Motor neuron (in vitro differentiated cells): ENCODE measurements around the gene DES. TPM values are rescaled to one million over a fixed set of nuclear protein-coding genes. Genes with fewer than 3 reads are reported as not detected.

Source experiments
- ATAC-seq, 8 experiments: fragments of 200-7000 bp; cut with Tn5 transposase; replicated peaks in 6 of 8; 2 replicates each; pipeline ENCODE4 v1.8.0; 2021; ENCODE audit warnings: mild to moderate bottlenecking in 8 of 8, moderate library complexity in 8 of 8
- H3K27ac ChIP-seq, 2 donors: fragments of 250-450 bp; sonication (Bioruptor Pico); 2 replicates each; pipeline ENCODE4 v1.9.0; 2021; ENCODE audit warnings: antibody characterized with exemption in 2 of 2, mild to moderate bottlenecking in 2 of 2, moderate library complexity in 1 of 2
- H3K4me1 ChIP-seq, 2 donors: fragments of 250-450 bp; sonication (Bioruptor Pico); replicated peaks in 1 of 2; 2 replicates each; pipeline ENCODE4 v1.6.1; 2021; ENCODE audit warnings: antibody characterized with exemption in 2 of 2, mild to moderate bottlenecking in 2 of 2, moderate library complexity in 1 of 2
- H3K4me3 ChIP-seq, 5 donors: fragments of 250-450 bp; sonication (Bioruptor Pico); 2 replicates each; pipeline ENCODE4 v1.9.0; 2021; ENCODE audit warnings: antibody characterized with exemption in 5 of 5, mild to moderate bottlenecking in 5 of 5, moderate library complexity in 4 of 5
- whole genome bisulfite sequencing, 10 experiments: fragments of 450-650 bp; shearing (Covaris generic); methylation state at CpG; one replicate each; pipeline ENCODE4 v1.0.0; 2022; 5-methylcytosine and 5-hydroxymethylcytosine counted together
- in situ Hi-C, 9 experiments: fragments of 400-800 bp; cut with MboI; loops; one replicate each; pipeline ENCODE4 v1.15.0; 2021; ENCODE audit warnings: low sequenced_read_pairs in 9 of 9, low pct_unique_long_range_greater_than_20kb in 2 of 9; ENCODE audit not compliant: unreplicated experiment in 9 of 9
- total RNA-seq, 8 experiments: library from RNA; unstranded; fragments of 300-600 nt; gene quantifications; 2 replicates each; pipeline versions ENCODE4 v1.2.3 to v1.2.4, GENCODE V29; 2022

DES gene
- total RNA-seq, 8 experiments from 2014 or later = 0.33 to 1.0 (median 0.76) TPM; not detected in 2

DNA sequence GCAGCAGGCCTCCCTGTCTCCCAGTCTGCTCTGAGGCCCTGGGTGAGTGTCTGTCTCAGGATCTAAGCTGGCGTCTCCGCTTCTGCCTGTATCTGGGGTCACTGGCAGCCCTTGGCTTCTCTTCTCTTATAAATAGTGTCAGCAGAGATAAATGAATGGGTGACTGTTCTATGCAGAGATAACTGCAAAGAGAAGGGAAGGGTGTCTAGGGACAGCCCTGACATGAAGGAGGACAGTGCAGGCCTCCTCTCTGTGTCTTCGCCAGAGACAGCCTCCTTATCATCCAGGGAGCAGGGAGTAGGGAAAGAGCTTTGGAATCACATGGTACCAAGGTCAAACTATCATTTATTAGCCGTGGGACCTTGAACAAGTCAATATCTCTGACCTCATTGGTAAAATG is 52.3 kb downstream of the DES start:
- no peak for ATAC-seq
- Histone ChIP-seq H3K4me1 (peaks cover 10 to 14% of the 10 kb centered on the region in 2 donors), H3K4me3 (no peak overlapping the region), H3K27ac (no peak overlapping the region)
- WGBS, 10 experiments = 67 to 77% (median 75%) methylated on average over 1 to 4 of the region's 4 CpGs; no CpG with 5 or more reads in 7 of the 10 experiments
- in situ Hi-C loops = loop anchor here in 1 of 9 experiments (10.0 kb wide), 1 partner anchor 64 kb away; no protein-coding TSS in a partner anchor

- no peak overlapping the region for H3K27ac ChIP-seq
- peaks cover 19 to 27% of the 10 kb centered on the region in 2 donors for H3K4me1 ChIP-seq
- in situ Hi-C loops = loop anchor here in 1 of 9 experiments (10.0 kb wide), 1 partner anchor 63 kb away; no protein-coding TSS in a partner anchor
- ATAC-seq = no peak
- 30 to 100% (median 75%) methylated on average over 1 to 2 of the region's 22 CpGs; no CpG with 5 or more reads in 6 of the 10 experiments for WGBS, 10 experiments
- H3K4me3 ChIP-seq = no peak overlapping the region
These were observed 53.5 kb downstream of the DES start for GRCh38 chr2:219471476-219472371.

- in situ Hi-C loops = loop anchor here in 1 of 9 experiments (10.0 kb wide), 1 partner anchor 62 kb away; no protein-coding TSS in a partner anchor
These were observed 54.5 kb downstream of the DES start for GRCh38 chr2:219472629-219473187.

GRCh38 chr2:219473511-219473910 is 55.3 kb downstream of the DES start:
- ATAC-seq = no peak
- Histone ChIP-seq H3K4me1 (peaks cover 29 to 38% of the 10 kb centered on the region in 2 donors), H3K27ac (no peak overlapping the region), H3K4me3 (no peak overlapping the region)
- in situ Hi-C loops = loop anchor here in 1 of 9 experiments (10.0 kb wide), 1 partner anchor 61 kb away; no protein-coding TSS in a partner anchor
- whole genome bisulfite sequencing, 10 experiments = 87 to 100% (median 91%) methylated on average over 2 to 3 of the region's 18 CpGs; no CpG with 5 or more reads in 6 of the 10 experiments

More at GRCh38 chr2:219472629-219473187, 54.5 kb downstream of the DES start:
- peaks cover 24 to 36% of the 10 kb centered on the region in 2 donors for H3K4me1 ChIP-seq
- H3K4me3 ChIP-seq = no peak overlapping the region
- 60% methylated on average over 1 of the region's 12 CpGs; no CpG with 5 or more reads in 9 of the 10 experiments for WGBS, 10 experiments
- no peak for ATAC-seq
- no peak overlapping the region for H3K27ac ChIP-seq

GRCh38 chr2:219474285-219475060 is 56.3 kb downstream of the DES start:
- no peak for ATAC-seq
- in situ Hi-C loops = loop anchor here in 1 of 9 experiments (10.0 kb wide), 1 partner anchor 60 kb away; no protein-coding TSS in a partner anchor
- Histone ChIP-seq H3K4me1 (peaks cover 26 to 38% of the 10 kb centered on the region in 2 donors), H3K4me3 (no peak overlapping the region), H3K27ac (no peak overlapping the region)
- WGBS, 10 experiments = 61 to 100% (median 83%) methylated on average over 1 to 8 of the region's 11 CpGs; no CpG with 5 or more reads in 1 of the 10 experiments

DNA sequence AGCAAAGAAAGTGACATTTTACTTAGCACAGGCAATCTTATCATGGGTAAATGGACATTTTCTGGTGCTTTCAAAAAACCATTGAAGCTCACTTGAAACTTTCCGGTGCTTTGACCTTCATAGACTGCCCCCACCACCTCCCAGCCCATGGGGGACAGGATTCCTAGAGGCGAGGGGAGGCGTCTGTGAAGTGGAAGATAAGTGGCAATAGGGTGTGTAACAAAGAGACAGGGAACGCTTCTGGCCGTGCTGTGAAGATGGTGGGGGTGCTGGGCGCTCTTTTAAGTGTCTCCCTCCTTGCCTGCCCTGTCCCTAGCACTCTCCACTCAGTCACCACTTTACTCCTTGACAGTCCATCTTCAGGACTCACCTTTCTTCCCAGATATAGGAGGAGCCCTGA is 57.1 kb downstream of the DES start:
- in situ Hi-C loops = loop anchor here in 1 of 9 experiments (10.0 kb wide), 1 partner anchor 60 kb away; no protein-coding TSS in a partner anchor
- Histone ChIP-seq H3K4me3 (no peak overlapping the region), H3K27ac (peak overlapping the region in 1 of 2 donors; percentile 39), H3K4me1 (peaks cover 26 to 36% of the 10 kb centered on the region in 2 donors)
- ATAC-seq = no peak
- WGBS, 10 experiments = 41 to 100% (median 64%) methylated on average over 1 to 5 of the region's 6 CpGs; no CpG with 5 or more reads in 3 of the 10 experiments

- peak overlapping the region in 2 of 5 donors; percentile 8 to 24 for H3K4me3 ChIP-seq
- 0% methylated on average over 3 to 6 of the region's 14 CpGs; no CpG with 5 or more reads in 8 of the 10 experiments for WGBS, 10 experiments
- ATAC-seq = peak; percentile 68 to 93 (median 78)
- peak overlapping the region; percentile 74 to 88 for H3K27ac ChIP-seq
- in situ Hi-C loops = loop anchor here in 1 of 9 experiments (10.0 kb wide), 1 partner anchor 59 kb away; no protein-coding TSS in a partner anchor
- H3K4me1 ChIP-seq = peaks cover 23 to 30% of the 10 kb centered on the region in 2 donors
These were observed 57.8 kb downstream of the DES start for GRCh38 chr2:219475697-219476651.

Other genes with a start within 250 kb of the DES start
- 1 to 10 TPM in 3 of 8 experiments, under 1 TPM in 5; 0.13 to 3.4 (median 0.54) TPM for gene SLC23A3, start 248.3 kb upstream of the DES start, total RNA-seq
- 10 to 100 TPM; 18.2 to 44.9 (median 37.5) TPM for gene CNPPD1, start 241.5 kb upstream of the DES start, total RNA-seq
- 100 to 1,000 TPM in 1 of 8 experiments, 10 to 100 TPM in 7; 41.0 to 102 (median 69.0) TPM for gene RETREG2, start 240.1 kb upstream of the DES start, total RNA-seq
- 10 to 100 TPM; 19.7 to 35.8 (median 25.7) TPM for gene ZFAND2B, start 211.6 kb upstream of the DES start, total RNA-seq
- 100 to 1,000 TPM in 1 of 8 experiments, 10 to 100 TPM in 7; 14.2 to 122 (median 34.5) TPM for gene ABCB6, start 199.4 kb upstream of the DES start, total RNA-seq
- 10 to 100 TPM; 21.5 to 50.5 (median 34.4) TPM for gene ATG9A, start 188.7 kb upstream of the DES start, total RNA-seq
- gene ANKZF1, start 188.6 kb upstream of the DES start, total RNA-seq = 10 to 100 TPM; 24.3 to 78.1 (median 48.1) TPM
- 10 to 100 TPM in 1 of 8 experiments, 1 to 10 TPM in 7; 5.6 to 30.7 (median 7.5) TPM for gene GLB1L, start 172.9 kb upstream of the DES start, total RNA-seq
- gene STK16, start 172.9 kb upstream of the DES start, total RNA-seq = 10 to 100 TPM; 14.6 to 36.9 (median 23.7) TPM
- gene TUBA4B, start 165.1 kb upstream of the DES start, total RNA-seq = under 1 TPM in 3 of 8 experiments, not detected in 5; 0.13 to 0.28 (median 0.14) TPM
- gene TUBA4A, start 164.5 kb upstream of the DES start, total RNA-seq = 10 to 100 TPM in 2 of 8 experiments, 1 to 10 TPM in 6; 2.3 to 23.4 (median 4.7) TPM
- gene DNAJB2, start 139.0 kb upstream of the DES start, total RNA-seq = 100 to 1,000 TPM in 2 of 8 experiments, 10 to 100 TPM in 6; 25.2 to 131 (median 55.0) TPM
- gene PTPRN, start 109.0 kb upstream of the DES start, total RNA-seq = 100 to 1,000 TPM in 1 of 8 experiments, 10 to 100 TPM in 4, 1 to 10 TPM in 1, under 1 TPM in 2; 0.92 to 159 (median 15.3) TPM
- 1 to 10 TPM in 1 of 8 experiments, not detected in 7; 1.1 TPM for gene RESP18, start 85.6 kb upstream of the DES start, total RNA-seq
- gene DNPEP, start 30.5 kb upstream of the DES start, total RNA-seq = 10 to 100 TPM; 12.7 to 63.4 (median 27.9) TPM
- 10 to 100 TPM in 7 of 8 experiments, 1 to 10 TPM in 1; 5.5 to 47.6 (median 26.1) TPM for gene SPEG, start 16.5 kb downstream of the DES start, total RNA-seq
- 10 to 100 TPM; 11.9 to 59.7 (median 27.0) TPM for gene GMPPA, start 80.5 kb downstream of the DES start, total RNA-seq
- 10 to 100 TPM in 4 of 8 experiments, 1 to 10 TPM in 2, under 1 TPM in 2; 0.31 to 83.2 (median 19.4) TPM for gene ASIC4, start 96.1 kb downstream of the DES start, total RNA-seq
- gene CHPF, start 125.4 kb downstream of the DES start, total RNA-seq = 100 to 1,000 TPM in 2 of 8 experiments, 10 to 100 TPM in 6; 20.9 to 164 (median 56.8) TPM
- 10 to 100 TPM in 4 of 8 experiments, 1 to 10 TPM in 4; 4.8 to 26.5 (median 11.1) TPM for gene TMEM198, start 125.7 kb downstream of the DES start, total RNA-seq
- 100 to 1,000 TPM in 1 of 8 experiments, 10 to 100 TPM in 7; 26.0 to 106 (median 51.8) TPM for gene OBSL1, start 153.2 kb downstream of the DES start, total RNA-seq
- 1 to 10 TPM in 6 of 8 experiments, under 1 TPM in 2; 0.28 to 2.3 (median 1.3) TPM for gene INHA, start 153.9 kb downstream of the DES start, total RNA-seq
- 10 to 100 TPM in 6 of 8 experiments, 1 to 10 TPM in 2; 7.2 to 28.2 (median 15.4) TPM for gene STK11IP, start 179.5 kb downstream of the DES start, total RNA-seq
- 10 to 100 TPM in 1 of 8 experiments, 1 to 10 TPM in 6, under 1 TPM in 1; 0.05 to 17.7 (median 5.8) TPM for gene SLC4A3, start 209.3 kb downstream of the DES start, total RNA-seq